Smooth muscle cell (in vitro differentiated cells): Measurements from ENCODE around the gene FAM200C. TPM values are rescaled to one million over a fixed set of nuclear protein-coding genes. Genes with fewer than 3 reads are reported as not detected.

Experiments
- DNase-seq: peaks from one replicate; lab custom pipeline; 2025; ENCODE audit not compliant: unreplicated experiment; lab: John Stamatoyannopoulos, UW
- H2AFZ ChIP-seq: fragments of 200-600 bp; sonication (generic); 2 replicates; pipeline ENCODE4 v1.6.0; 2016; ENCODE audit warnings: antibody characterized with exemption, low read depth, mild to moderate bottlenecking
- H3F3A ChIP-seq: fragments of 200-600 bp; sonication (generic); 2 replicates; pipeline ENCODE4 v1.6.0; 2017; ENCODE audit warnings: antibody characterized with exemption, low read depth
- H3K27ac ChIP-seq: fragments of 200-600 bp; sonication (generic); 2 replicates; pipeline ENCODE4 v1.5.1; 2016; ENCODE audit warnings: low read depth, mild to moderate bottlenecking
- H3K27me3 ChIP-seq: fragments of 200-600 bp; sonication (generic); 2 replicates; pipeline ENCODE4 v1.6.1; 2016; ENCODE audit warnings: low read depth, mild to moderate bottlenecking
- H3K36me3 ChIP-seq: fragments of 200-600 bp; sonication (generic); 2 replicates; pipeline ENCODE4 v1.5.1; 2016; ENCODE audit warnings: low read depth
- H3K4me1 ChIP-seq: fragments of 200-600 bp; sonication (generic); 2 replicates; pipeline ENCODE4 v1.5.1; 2016; ENCODE audit warnings: low read depth
- H3K4me2 ChIP-seq: fragments of 200-600 bp; sonication (generic); 2 replicates; pipeline ENCODE4 v1.6.0; 2016; ENCODE audit warnings: mild to moderate bottlenecking
- H3K4me3 ChIP-seq: fragments of 200-600 bp; sonication (generic); 2 replicates; pipeline ENCODE4 v1.5.1; 2016; ENCODE audit warnings: mild to moderate bottlenecking
- H3K79me2 ChIP-seq: fragments of 200-600 bp; sonication (generic); 2 replicates; pipeline ENCODE4 v1.6.0; 2016; ENCODE audit warnings: low read depth, mild to moderate bottlenecking
- H3K9ac ChIP-seq: fragments of 200-600 bp; sonication (generic); 2 replicates; pipeline ENCODE4 v1.6.0; 2016; ENCODE audit warnings: low read depth
- H3K9me3 ChIP-seq: fragments of 200-600 bp; sonication (generic); replicated peaks from 2 replicates; pipeline ENCODE4 v1.5.1; 2016; ENCODE audit warnings: low read depth
- H4K20me1 ChIP-seq: fragments of 200-600 bp; sonication (generic); 2 replicates; pipeline ENCODE4 v1.6.0; 2016; ENCODE audit warnings: low read depth
- WGBS: methylation state at CpG from one replicate; pipeline ENCODE4 v1.1.7; 2016; ENCODE audit warnings: low lambda C conversion rate; 5-methylcytosine and 5-hydroxymethylcytosine counted together
- polyA plus RNA-seq: library from polyadenylated mRNA; unstranded; fragments of >200 nt; fragmentation: Nextera tagmentation; extraction: Ambion mirVana; gene quantifications from 2 replicates; pipeline ENCODE4 v1.2.1, GENCODE V29; 2016
- total RNA-seq: library from RNA; depleted of rRNA; stranded (reverse); fragments of >200 nt; gene quantifications from 2 replicates; pipeline ENCODE4 v1.2.3, GENCODE V29; 2014
- TF ChIP-seq, protein P1 (sequence below): fragments of 200-600 bp; sonication (generic); IDR thresholded peaks from 2 replicates; pipeline ENCODE4 v1.5.1; 2017; ENCODE audit warnings: borderline replicate concordance, mild to moderate bottlenecking, antibody characterized with exemption; ENCODE audit not compliant: insufficient read depth, poor library complexity, severe bottlenecking

FAM200C gene
- total and polyA plus RNA-seq, 2 experiments from 2014 or later = 1.5 to 1.8 TPM

DNA sequence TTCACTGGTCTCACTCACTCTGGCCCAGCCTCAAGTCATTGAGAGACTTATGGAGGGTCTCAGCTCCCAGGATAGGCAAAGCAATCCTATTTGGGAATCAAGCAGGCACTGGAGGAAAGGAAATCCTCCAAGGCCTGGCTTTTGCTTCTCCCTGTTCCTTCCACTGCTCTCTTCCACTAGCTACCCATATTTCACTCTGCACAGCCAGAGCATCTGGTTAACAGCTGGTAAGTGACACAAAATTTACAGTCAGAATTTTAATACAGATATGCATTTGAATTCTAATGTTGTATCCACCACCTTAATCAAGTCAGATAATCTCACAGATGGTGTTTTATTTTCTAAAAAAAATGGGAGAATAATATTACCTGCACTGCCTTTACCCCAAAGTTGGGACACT is 28.6 kb downstream of the FAM200C start:
- no peaks in the 10 kb centered on the region for H3K9me3 ChIP-seq
- no peak overlapping the region for H3K4me3 ChIP-seq
- H3K36me3 ChIP-seq = no peaks in the 10 kb centered on the region
- H4K20me1 ChIP-seq = no peaks in the 10 kb centered on the region
- no peak overlapping the region for H3K27ac ChIP-seq
- H3F3A ChIP-seq = no peaks in the 10 kb centered on the region
- no peaks in the 10 kb centered on the region for H3K79me2 ChIP-seq
- TF ChIP-seq, protein P1, sequence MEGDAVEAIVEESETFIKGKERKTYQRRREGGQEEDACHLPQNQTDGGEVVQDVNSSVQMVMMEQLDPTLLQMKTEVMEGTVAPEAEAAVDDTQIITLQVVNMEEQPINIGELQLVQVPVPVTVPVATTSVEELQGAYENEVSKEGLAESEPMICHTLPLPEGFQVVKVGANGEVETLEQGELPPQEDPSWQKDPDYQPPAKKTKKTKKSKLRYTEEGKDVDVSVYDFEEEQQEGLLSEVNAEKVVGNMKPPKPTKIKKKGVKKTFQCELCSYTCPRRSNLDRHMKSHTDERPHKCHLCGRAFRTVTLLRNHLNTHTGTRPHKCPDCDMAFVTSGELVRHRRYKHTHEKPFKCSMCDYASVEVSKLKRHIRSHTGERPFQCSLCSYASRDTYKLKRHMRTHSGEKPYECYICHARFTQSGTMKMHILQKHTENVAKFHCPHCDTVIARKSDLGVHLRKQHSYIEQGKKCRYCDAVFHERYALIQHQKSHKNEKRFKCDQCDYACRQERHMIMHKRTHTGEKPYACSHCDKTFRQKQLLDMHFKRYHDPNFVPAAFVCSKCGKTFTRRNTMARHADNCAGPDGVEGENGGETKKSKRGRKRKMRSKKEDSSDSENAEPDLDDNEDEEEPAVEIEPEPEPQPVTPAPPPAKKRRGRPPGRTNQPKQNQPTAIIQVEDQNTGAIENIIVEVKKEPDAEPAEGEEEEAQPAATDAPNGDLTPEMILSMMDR = no peak
- H3K4me1 ChIP-seq = no peaks in the 10 kb centered on the region
- no peak overlapping the region for H3K9ac ChIP-seq
- H3K4me2 ChIP-seq = no peak overlapping the region
- no peak for DNase-seq
- peaks cover 21% of the 10 kb centered on the region for H3K27me3 ChIP-seq
- no peak overlapping the region for H2AFZ ChIP-seq

DNA sequence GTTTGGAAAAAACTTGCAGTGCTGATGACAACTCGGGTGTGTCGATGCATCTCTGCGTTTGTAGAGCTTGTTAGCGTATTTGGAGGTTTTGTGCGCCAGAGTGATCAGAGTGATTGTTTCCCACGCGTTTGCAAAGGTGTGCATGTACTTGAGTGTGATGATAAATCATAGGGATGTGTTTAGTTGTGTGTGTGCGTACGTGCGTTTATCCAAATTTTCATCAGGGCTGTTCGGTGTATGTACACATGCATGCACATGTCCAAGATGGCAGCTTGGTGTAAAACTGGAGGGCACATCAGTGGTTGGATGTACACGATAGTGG is 29.2 kb downstream of the FAM200C start:
- Histone ChIP-seq H3K4me3 (peak overlapping the region; percentile 71), H3K79me2 (no peaks in the 10 kb centered on the region), H3K9me3 (no peaks in the 10 kb centered on the region), H3F3A (no peaks in the 10 kb centered on the region), H2AFZ (peak overlapping the region; percentile 90), H4K20me1 (no peaks in the 10 kb centered on the region), H3K4me1 (no peaks in the 10 kb centered on the region), H3K27ac (no peak overlapping the region), H3K9ac (no peak overlapping the region), H3K36me3 (no peaks in the 10 kb centered on the region), H3K4me2 (peak overlapping the region; percentile 93), H3K27me3 (peaks cover 20% of the 10 kb centered on the region)
- 53% methylated on average over 12 of the region's 12 CpGs for WGBS
- DNase-seq = no peak
- TF ChIP-seq, protein P1 = no peak

DNA sequence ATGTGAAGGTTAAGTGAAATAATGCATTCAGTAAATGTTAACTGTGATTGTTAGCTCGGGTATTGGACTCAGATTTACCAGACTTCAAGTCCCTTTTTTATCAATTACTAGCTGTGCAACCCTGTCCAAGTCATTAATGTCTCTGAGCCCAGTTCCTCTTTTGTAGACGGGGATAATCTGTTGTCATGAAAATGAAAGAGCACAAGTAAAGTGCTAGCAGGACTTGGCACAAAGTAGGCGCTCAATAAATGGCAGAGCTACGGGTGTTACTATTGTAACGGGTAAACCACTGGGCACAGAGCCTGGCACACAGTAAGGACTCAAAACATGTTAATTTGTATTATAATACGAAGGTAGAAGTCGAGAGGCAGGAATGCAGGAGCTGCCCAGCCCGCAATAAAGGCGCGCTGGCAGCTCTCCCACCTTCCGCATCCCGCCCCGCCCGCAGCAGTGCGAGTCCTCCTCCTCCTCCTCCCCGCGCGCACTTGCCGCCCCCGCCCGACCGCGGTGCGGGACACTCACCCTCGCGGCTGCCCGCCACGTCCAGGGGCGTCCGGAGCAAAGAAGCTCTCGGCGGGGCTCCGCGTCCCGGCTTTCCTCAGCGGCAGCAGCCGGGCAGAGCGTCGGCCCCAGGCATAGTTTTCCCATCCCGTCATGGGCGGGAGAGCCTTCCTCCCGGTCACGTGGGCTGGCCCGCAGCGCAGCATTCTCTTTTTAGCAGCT is 29.7 kb downstream of the FAM200C start, which contains the start of gene C1QTNF2:
C1QTNF2 (minus strand) TSS at position 637 of the 723 bp plus-strand sequence. CDS start 15,615 bp downstream, outside the sequence.
- Histone ChIP-seq H2AFZ (peak within 1 kb of the TSS; percentile 90), H3K27me3 (peaks cover 16% of the 10 kb centered on the region), H3F3A (no peaks in the 10 kb centered on the region), H3K9ac (peak within 1 kb of the TSS; percentile 67), H3K9me3 (no peaks in the 10 kb centered on the region), H3K4me3 (peak within 1 kb of the TSS; percentile 71), H3K4me2 (peak within 1 kb of the TSS; percentile 93), H3K27ac (no peak within 1 kb of the TSS), H3K4me1 (no peaks in the 10 kb centered on the region), H4K20me1 (no peaks in the 10 kb centered on the region), H3K79me2 (no peaks in the 10 kb centered on the region), H3K36me3 (no peaks in the 10 kb centered on the region)
- DNase-seq = peak; percentile 17
- WGBS = 8% methylated on average over 27 of the region's 45 CpGs
- TF ChIP-seq, protein P1 = no peak

GRCh38 chr5:160367885-160368284 is 32.0 kb downstream of the FAM200C start:
- Histone ChIP-seq H3K4me1 (peaks cover 10% of the 10 kb centered on the region), H3K9me3 (no peaks in the 10 kb centered on the region), H3K27me3 (no peaks in the 10 kb centered on the region), H3F3A (peaks cover 8% of the 10 kb centered on the region), H3K4me3 (no peak overlapping the region), H3K79me2 (no peaks in the 10 kb centered on the region), H3K9ac (no peak overlapping the region), H2AFZ (no peak overlapping the region), H4K20me1 (no peaks in the 10 kb centered on the region), H3K27ac (no peak overlapping the region), H3K36me3 (no peaks in the 10 kb centered on the region), H3K4me2 (no peak overlapping the region)
- TF ChIP-seq, protein P1 = no peak
- DNase-seq = no peak
- WGBS = 96% methylated on average over 3 of the region's 3 CpGs
